Measurements from ENCODE around the gene PHACTR2.

PHACTR2 gene

DNA sequence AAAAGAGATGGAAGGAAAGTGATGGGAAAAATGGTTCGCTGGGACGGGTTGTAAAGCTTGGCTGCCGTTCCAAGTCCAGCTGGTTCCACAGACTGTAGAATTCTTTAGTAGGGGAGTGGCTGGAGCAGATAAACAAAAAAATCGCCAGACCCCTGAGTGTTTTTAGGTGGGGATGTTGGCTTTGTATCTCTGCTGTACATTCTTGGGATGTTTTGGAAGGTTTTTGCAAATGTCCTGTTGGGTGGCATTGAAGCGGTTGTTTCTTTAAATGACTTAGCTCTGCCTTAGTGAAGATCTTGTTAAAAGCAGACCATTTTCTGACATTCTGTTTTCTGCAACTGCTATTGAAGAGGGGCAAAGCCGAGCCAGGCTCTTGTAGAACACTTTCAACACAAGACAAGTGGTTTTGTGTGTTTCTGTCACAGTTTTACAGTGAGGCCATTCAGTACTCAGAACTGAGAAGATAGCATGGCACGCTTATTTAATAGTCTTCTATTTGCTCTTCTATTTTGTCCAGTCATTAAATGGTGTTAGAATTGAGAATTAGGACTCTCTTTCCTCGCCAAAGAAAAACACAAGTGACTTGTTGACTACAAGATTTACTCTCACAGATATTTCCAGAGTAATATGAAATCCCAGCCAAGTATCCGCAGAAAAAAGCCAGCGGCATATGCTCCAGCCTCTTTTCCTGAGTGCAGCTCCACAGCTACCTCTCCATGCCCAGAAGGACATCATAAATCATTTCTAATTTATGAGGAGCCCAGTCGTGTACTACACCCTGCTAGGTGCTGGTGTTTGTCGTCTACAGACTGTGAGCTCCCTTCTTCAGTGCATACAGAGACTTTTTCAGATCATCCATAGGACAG lies 65.8 kb downstream of the PHACTR2 start:
- DNase-seq: no peak

DNA sequence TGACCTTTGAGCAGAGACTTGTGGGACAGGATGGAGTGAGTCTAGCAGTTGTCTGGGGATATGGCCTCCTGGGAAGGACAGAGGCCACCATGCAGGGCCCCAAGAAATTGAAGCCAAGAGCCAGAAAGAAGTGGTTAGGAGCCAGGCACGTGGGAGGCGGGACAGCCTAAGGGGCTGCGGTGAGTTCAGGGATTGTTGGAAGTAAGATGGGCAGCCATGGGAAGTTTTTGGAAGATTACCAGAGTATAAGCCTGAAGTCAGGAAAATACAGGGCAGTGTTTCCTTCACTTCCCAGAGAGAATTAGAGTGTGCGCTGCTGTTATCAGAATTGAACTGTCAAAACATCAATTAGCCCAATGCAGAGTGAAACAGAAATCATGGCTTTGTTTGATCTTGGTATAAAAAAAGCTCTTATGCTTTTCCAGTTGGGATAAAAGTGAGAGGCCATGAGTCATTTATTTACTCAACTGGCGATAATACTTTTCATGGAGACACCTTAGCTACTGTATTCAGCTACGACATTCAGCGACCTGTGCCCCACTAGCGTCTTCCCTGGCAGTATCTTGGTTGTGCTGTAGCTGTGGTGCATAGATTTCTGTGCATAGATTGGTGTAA lies 66.9 kb downstream of the PHACTR2 start:
- no peak for DNase-seq

DNA sequence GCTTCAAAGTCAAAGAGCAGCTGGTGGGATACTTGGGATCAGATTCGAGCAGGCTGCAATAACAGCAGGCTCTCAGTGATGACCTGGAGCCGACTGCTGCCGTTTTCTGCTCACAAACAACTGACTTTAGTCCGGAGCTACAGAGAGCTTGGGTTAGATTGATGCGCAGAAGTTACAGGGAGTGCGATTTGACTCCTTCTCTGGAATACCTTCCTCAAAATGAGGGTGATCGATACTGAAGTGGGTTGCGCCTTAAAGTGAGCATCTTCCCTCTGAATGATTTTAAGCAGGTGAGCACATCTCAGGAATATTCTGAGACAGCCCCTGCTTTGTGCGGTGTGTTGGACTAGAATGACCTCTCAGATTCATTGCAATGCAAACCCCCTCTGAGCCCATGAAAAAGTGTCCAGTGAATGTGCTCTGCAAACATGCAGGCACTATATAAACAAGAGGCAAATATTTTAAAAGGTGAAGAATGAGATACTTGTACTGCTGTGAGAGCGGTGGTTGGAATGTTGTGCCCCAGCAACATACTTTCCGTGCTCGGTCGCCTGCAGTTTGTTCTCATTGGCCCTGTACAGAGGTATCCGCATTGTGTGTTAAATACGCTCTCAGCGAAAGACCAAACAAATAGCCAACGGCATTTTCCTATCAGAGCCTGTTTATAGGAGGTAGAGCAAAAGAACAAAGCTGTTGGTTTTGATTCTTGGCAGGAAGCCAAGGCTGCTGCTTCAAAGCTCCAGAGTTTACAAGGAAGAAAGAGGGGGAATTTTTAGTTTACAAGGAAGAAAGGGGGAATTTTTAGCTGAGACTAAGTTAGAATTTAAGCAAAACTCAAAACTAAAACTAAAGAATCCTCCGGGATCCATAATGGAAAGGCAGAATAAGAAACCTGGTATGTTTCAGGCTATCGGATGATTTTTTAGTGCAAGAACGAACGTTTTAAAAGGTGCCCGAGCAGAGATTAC lies 67.7 kb downstream of the PHACTR2 start:
- no peak for DNase-seq

DNA sequence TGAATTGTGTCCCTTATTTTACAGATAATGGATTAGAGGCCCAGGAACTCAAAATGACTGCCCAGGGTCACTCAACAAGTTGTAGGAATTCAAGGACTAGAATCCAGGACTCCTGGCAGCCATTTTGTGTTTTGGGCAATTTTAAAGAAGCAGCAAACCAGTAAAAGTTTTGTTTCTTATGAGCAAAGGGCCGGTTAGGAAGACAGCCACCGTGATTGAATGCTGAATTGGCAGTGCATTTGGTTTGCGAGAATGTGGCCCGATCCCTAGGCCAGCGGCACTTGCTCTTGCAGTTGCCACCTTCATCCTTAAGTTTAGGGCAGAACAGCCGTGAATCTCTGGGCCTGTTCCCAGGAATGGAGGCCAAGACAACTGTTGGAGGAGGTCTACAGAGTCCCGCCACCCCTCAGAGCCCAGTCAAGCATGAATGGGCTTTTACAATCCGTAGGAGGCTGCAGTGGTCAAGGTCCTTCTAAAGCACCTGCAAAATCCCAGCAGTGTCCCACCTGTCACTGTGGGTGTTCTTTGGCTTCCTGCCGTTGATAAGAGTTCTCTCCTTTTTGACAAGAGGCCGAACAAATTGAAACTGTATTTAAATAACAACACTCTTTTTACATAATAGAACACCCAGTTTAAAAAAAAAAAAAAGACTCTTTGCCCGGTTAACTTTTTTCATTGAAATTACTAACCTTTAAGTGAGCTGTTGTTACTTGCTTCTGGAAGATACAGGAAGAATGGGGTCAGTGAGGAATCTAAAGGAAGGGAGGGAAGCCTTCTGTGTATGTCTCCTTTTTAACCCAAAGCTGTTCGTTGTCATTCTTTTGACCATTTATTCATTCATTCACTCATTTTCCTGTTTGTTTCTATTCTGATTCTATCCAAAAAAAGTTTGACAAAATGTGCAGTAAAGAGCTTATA lies 68.7 kb downstream of the PHACTR2 start:
- DNase-seq: no peak

DNA sequence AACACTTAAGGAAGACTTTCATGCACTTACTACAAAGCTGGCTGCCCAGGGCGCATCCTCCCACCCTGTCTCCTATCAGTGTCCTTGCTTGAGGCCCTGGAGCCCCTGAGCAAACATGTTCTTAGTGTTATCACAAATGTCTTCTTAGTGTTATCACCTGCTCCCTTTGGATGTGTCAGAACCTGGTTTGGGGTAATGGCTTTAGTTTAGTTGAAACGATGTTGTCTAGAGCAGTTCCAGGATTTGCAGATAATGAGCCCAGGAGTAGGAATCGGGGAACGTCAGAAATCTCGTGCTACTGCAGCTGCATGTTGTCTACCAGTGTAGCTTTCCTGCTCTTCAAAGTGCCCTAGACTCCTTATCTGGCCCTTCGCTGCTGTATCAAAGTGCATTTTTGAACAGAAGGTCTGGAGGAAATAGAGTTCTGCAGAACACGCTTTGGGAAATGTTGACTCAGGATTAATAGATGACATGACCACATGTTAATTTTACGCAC lies 69.6 kb downstream of the PHACTR2 start:
- DNase-seq: no peak

DNA sequence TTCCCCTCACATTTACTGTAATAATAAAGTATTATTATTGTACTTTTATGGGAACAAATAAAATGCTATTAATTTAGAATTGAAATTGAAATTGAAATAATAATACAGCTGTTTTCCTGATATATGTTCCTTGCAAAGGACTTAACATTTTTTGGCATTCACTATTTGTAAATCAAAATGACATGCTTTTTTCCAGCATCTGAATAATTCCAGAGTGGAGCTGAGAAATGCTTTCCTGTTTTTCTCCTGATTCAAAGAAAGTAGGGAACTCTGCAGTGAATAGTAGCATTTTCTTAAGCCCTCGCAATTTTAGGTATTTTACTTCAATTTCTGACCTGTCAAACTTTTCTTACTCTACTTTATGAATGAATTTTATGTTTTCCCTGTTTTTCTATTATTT lies 72.1 kb downstream of the PHACTR2 start:
- no peak for DNase-seq

DNA sequence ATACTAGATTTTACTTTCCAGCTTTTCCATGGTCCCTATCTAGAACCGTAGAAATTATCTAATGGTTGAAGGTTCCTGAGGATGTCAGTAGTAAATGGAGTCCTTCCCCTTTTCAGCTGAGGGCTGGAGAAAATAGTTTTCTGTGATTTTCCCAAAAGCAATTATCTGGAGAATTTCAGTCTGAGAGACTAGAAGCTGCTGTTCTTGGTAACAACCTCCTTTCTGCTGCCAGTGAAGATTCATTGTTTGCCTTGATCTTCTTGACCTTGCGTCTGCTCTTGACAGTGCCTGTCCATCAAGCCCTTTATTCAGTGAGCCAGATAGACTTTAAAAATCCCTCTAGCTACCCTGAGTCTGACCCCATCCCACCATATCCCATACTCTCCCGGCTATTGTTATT lies 73.1 kb downstream of the PHACTR2 start:
- DNase-seq: no peak

DNA sequence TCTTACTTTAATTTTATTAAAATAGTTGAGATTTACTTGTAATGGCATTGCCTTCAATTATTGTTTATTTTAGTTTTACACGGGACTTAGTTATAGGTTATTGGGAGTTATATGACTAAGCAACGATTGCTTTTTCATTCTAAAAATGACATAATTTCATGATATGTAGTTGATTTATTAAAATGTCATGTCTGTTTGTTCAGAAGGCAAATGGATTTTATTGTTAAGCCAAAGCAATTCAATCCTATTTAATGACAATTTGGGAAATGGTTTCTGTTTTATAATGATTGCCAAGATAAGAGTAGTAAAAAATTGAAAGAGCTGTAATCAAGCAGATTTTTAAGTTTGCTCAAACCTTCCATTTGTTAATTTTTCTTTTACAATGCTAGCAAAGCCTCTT lies 74.7 kb downstream of the PHACTR2 start:
- no peak for DNase-seq

DNA sequence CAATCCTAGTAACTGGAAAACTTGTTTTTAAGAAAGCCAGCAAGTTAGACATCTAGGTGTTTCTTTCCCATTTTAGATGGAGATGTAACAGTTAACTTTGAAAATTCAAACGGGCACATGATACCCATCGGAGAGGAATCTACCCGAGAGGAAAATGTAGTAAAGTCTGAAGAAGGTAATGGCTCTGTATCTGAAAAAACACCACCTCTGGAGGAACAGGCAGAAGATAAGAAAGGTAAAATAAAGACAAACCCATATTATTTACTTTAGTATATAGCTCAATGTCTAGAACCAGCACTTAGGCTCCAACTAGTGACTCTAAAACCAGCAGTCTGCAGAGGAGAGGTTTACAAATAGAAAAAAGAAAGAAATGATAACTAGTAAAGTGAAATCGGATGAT lies 75.9 kb downstream of the PHACTR2 start:
- no peak for DNase-seq

DNA sequence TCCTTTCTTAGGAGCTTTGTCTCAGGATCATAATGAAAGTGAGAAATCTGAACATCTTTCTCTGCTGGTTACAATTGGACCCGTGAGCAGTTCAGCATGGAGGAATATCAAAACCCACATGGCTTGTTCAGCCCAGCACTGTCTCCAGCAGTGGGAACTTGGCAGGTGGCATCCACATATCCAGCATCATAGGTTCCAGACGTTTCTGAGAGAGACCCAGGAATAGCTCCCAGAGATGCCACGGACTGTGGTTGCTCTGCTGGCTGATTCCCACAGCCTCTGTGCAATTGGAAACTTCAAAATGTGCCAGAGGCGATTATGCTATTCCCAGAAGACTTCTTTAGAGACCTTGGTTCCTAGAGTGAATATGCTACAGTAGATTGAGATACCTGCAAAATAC lies 76.4 kb downstream of the PHACTR2 start:
- no peak for DNase-seq

DNA sequence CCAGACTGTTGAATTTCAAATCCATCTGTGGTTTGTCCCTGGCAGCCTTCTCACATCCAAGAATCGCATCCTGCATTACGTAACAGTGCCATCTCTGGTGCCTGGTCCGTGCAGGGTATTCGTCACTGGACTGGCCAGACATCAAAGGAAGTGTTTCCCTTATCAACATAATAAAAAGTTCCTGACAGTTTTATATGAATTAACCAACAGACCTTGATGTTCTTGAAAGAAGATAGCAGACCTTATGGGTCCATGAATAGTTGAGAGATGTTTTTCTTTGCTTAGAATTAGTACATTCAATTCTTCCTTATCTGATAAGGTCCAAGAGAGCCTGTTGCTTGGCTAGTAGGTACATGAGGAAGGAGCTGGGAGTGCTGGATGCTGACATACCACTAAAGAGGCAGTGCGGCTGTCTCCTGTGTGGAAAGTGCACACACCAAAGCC lies 77.6 kb downstream of the PHACTR2 start:
- no peak for DNase-seq

DNA sequence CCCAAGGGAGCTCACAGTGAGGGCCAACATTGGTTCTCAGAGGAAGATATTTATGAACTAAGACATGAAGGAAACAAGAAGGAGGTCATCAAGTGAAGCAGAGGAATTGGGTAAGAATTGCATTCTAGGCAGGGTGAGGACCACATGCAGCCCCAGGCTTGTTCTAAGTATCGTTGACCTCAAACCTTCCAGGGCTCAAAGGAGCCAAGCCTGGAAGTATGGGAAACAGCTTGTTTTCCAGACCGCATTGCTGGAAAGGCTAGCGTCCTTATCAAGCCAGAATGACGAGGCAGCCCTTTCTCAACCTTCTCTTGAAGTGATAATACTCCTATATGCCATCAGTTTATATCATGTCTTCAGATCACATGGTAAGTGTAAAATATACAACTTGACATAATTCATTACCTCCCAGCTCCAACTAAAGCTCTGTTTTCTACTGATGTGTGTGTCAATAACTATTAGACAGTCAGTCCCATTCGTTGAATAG lies 79.6 kb downstream of the PHACTR2 start:
- DNase-seq: no peak

DNA sequence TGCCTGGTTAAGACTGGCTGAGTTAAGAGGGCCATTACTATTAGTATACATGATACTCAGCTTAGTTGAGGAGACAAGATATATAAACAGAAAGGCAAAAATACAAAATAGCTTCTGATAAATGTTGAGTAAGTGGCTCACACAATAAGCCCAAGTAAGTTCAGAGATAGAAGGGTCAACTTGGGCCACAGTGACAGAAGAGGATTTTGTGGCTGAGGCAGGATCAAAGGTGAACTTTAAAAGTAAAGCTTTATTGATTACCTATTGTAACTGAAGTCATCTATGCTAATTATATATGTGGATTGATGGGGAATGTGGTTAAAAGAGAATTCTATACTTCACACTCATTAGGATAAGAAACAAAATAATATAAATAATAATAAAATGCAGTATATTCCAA lies 80.8 kb downstream of the PHACTR2 start:
- no peak for DNase-seq

DNA sequence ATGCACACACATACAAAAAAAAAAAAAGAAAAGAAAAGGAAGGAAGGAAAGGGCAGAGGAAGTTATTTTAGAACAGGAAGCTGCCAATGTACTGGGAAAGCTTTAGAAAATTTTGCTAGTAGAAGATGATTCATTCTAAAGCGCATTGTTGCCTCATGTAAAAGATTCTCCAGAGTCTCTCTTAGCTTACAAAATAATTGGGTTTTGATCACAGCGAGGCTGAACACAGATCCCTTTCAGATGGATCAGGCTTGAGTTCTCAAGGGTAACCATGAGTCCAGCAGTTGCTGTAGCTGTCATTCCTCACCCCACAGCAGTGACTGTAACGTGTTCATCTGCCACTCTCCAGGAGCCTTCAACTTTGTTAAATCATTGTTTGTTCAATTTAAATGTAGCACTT lies 81.9 kb downstream of the PHACTR2 start:
- DNase-seq: no peak

DNA sequence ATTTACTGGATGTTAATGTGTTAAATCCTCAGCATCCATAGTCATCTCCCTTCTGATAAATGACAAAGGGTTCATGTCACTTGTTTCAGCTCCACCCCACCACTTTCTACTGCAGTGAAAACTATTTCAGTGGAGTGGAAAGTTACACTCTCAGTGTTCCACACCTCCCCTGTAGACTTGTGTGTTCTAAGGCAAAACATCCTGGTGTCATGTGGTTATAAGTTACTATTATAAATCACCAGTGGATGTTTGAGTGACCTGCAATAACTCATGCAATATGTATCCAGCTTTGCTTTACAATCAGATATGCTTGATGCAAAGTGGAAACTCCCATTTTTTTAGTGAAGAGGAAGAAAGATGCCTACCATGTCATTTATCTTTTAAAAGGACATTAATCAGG lies 83.3 kb downstream of the PHACTR2 start:
- DNase-seq: no peak

DNA sequence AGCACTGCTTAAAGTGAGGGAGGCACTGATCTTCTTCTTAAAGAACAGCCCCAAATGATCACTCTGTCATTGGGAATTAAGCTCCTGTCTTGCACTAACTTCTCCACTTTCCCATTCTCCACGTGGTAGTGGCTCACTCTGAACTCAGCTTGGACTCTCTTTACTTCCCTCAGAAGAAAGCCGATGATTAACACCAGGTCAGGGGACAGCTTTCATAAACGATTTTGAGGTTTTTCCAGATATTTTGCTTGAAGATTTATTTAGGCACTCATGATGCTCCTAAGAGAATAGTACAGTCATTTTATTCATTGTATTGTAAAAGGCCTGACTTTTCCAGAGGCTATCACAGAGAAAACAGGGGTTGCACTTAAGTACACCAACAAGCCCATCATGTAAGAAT lies 84.4 kb downstream of the PHACTR2 start:
- DNase-seq: no peak

DNA sequence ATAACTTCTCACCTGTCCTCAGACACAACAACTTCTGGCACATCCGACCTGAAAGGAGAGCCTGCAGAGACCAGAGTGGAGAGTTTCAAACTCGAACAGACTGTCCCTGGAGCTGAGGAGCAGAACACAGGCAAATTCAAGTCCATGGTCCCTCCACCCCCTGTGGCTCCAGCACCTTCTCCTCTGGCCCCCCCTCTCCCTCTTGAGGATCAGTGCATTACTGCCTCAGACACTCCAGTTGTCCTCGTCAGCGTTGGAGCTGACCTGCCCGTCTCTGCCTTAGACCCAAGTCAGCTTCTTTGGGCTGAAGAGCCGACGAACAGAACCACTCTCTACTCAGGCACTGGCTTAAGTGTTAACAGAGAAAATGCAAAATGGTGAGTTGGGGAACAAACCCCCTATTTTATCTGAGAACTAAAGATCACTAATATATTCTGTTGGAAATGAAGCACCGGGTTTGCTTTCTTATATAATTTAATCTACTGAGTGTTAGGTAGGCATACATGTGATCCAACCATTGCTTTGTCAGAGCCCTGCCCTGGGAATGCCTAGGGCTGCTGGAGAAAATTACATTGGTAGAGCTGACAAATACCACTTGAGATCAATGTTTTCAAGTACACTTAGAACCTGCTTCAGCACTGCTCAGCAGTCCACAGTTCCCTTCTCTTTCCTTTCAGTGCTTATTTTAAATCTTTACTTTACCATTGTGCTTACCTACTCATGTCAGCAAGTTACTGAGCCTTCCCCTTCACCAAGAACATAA lies 87.8 kb downstream of the PHACTR2 start:
- no peak for DNase-seq

DNA sequence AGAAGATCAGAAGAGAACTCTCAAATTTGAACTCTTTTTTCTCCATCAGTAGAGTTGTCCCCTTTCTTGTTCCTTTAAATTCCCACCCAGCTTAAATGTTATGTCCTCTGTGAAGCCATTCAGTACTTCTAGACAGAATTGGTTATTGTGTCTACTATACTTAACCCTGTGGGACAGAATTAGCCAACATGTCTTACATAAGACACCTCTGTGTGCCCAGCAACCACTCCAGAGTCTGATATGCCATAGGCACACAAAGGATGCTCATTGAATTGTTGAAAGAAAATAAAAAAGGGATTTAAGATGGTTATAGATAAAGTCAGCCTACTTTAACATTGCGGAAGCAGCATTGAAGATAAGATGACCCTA lies 88.4 kb downstream of the PHACTR2 start:
- DNase-seq: no peak

DNA sequence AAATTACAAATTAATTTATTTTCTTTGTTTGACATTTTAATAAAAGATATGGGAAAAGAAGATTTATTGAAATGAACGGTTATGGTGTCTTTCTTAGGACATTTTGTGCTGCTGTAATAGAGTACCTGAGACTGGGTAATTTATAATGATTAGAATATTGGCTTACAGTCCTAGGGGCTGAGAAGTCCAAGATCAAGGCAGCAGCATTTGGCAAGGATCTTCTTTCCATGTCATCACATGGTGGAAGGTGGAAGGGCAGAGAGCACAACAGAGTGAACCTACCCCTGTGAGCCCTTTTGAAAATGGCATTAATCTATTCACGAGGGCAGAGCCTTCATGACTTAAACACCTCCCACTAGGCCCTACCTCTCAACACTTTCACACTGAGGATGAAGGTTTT lies 89.7 kb downstream of the PHACTR2 start:
- DNase-seq: no peak

DNA sequence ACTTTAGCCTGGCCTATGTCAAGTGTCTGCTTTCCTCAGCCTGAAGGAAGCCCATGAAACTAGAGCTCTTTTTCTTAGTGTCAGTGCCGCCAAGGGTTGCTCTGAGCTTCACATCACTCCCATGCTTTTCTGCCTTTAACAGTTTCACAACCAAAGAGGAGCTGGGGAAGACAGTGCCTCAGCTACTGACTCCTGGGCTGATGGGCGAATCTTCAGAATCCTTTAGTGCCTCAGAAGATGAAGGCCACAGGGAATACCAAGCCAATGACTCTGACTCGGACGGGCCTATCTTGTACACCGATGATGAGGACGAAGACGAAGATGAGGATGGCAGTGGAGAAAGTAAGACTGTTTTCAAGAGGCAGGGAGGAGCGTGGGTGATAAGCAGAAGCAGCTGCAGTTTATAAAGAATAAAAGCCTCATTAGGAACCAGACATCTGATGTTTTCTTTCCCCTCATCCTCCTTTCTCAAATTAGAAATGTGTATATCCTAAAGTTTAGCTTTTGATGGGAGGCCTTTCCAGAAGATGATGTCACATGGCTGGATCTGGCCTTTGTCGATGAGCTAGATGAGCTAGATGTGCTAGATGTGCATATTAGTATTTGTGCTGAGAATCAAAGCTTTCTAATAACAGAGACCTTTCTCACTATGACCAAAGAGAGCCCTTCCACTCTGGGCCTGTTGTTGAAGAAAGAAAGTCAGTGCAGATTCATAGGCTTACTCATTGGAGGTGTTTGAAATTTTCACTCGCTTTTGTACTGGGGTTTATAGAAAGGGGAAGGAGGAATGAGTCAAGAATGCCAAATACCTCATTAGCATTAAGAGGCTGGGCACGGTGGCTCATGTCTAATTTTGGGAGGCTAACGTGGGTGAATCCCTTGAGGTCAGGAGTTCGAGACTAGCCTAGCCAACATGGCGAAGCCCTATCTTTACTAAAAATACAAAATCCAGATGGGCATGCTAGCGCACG lies 94.6 kb downstream of the PHACTR2 start:
- no peak for DNase-seq
